Measurements from ENCODE around the gene SIRPB1.
"Not testable (repeated sequence)": the region's sequence is repeated elsewhere in the genome, so short reads cannot be mapped to it uniquely, and the experiment has no call there.

Gene SIRPB1

GRCh38 chr20:1636621-1637020 is 16.8 kb upstream of the SIRPB1 start:
- no peak for DNase-seq

DNA sequence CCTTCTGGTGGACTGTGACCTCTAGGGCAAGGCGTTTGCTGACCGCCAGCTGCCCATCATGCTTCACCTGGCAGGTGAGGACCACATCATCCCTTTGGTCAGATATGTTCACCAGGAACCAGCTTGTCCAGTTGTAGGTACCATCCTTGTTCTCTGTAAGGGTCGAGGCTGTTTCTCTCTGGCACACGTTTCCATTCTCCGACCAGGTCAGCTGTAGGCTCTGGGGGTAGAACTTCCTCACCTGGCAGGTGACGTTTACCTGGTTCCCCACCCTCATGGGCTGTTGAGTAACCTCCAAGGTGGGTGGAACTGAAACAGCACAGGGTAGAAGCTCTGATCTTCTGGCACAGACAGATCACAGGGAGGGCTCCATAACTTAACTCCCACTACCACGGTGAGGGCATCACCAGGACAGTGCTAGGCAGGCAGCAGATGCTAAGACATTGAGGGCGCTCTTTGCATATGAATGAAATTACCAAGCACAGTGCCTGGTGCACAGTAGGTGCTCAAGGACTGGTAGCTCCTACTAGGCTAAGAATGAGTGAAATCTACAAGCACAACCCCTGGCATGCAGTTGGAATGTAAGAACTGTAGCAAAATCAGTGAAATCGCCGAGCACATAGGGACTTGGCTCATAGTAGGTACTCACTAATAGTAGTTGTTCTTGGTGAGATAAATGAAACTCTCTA is 15.6 kb upstream of the SIRPB1 start:
- DNase-seq = no peak

DNA sequence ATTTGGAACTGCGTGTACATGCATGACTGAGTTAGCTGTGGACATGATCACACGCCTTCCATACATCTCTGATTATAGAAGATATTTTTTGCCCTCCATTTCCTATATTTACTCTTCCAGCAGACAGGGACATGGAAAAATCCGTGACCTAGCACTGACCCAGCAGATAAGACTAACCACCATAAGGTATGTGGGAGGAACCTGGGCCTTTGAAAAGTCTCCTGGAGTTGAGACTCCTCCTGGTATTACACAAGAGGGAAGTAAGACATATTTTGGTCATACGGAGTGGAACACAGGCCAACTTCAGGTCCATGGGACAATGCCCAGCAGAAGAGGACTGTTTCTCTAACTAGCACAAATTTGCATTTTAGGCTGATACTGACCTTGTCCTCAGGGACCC is 13.7 kb upstream of the SIRPB1 start:
- DNase-seq = no peak

- DNase-seq = no peak
Measured at GRCh38 chr20:1632178-1632577, 12.4 kb upstream of the SIRPB1 start.

DNA sequence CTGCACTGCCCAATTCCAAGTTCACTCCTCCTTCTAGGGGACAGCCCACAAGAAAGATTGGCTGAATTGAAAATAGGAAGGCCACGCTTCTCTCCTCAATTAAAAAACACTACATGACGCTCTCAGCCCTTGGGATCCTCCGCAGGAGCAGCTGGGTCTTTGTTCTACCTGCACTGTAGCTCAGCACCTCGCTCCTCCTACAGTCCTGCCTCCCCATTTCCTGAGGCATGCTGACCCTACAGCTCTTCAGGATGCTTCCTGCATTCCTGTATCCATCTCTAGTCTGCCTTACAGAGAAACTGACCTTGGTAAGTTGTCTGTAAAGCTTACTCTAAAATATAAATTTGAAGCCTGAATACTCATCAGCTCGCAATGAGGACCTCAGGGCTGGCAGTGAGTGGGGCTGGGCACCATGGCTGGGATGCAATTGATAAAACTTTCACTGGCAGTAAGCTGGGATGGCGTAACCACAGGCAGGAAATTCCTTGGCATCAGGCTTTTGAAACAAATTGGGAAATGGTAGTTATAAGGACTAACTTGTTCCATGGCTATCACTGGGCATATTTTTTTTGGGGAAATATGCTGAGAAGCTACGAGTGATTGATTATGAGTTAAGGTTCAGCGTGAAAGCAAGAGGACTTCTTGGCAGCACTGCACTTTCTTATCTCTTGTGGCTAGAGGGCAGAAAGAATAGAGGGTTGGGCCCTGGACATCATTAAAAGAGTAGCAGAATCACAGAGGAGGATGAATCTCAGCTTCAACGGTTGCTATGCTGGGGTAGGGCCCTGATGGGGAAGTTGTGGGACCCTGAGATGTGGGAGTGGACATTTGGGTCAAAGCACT is 11.7 kb upstream of the SIRPB1 start:
- no peak for DNase-seq

DNA sequence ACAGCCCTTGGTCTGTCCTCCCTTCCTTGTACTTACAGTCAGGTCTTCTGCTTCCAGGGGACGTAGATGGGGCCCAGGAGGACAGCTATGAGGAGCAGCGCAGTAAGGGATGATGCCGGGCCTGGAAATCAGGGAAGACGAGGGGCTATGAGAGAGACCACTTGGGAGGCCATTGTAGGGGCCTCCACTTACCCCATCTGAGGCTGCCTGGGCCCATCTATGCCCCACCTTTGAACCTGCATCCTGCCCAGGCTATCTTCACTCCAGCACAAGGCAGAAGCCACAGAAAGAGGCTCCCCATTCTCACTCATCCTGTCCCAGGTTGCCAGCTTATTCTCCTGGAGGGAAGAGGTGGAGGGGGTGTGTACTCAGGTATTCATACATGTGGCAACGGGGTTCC is 10.4 kb upstream of the SIRPB1 start:
- no peak for DNase-seq

DNA sequence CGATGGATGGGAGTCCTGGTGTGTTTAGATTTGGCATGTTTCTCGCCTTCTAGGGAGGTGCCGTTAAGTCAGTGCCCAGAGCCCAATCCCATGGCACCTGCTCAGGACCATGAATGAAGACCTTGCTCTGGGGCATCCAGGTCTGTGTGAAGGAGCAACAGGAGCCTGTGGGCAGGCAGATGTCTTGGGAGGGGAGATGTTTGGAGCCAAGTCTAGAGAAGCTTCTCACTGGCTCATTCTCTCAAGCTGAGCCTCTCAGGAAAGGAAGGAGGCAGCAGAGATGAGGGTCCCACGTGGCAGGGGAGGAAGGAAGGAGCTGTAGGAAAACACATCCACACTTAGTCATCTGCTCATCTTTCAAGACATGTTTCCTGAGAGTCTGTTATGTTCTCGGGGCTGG is 9.5 kb upstream of the SIRPB1 start:
- no peak for DNase-seq

DNA sequence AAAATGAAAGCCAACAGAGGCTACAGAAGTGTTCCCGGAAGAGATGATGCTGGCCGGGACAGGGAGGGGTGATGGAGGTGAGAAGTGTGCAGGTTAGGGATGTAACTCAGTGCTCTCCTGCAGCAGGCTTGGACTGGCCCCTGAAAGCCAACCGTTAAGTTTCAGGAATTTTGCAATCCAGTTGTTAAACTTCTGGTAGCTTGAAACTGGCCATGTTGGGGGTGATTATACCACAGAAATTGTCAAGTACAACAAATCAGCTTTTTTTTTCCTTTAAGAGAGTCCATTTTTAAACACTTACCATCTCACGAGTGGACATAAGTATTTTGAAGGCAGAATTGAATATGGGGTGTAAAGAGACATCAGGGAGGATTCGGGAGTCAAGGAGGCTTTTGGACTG is 8.8 kb upstream of the SIRPB1 start:
- DNase-seq = no peak

- no peak for DNase-seq
Measured at GRCh38 chr20:1627200-1627550, 7.4 kb upstream of the SIRPB1 start.

DNA sequence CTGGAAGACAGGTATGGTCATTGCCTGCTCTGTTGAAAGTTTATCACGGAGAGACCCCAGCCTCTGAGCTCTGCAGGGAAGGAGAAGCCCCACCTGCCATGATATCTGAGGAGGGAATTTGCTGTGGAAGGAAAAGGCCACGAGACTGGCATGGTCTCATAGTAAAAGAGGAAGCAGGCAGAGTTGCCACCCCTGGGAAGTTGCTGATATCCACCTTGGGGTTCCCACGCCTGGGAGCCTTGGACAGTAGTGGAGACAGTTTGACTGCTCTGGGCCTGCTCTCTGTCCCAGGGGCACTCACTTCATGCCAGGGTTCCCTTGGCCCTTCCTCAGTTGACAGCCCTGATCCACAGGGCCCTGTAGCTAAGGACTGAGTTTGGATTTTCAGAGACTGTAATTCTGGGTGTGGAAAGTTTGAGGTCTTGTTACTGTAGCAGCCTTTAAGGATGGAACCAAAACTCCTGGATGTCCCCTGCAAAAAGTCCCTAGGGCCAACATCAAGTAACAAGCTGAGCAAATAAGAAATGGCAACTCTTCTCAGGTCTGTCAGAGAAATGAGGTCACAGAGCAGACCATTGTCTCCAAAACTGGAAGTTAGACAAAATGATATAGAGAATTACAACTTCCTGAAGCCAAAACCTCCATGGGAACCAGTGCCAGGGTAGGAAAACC is 6.9 kb upstream of the SIRPB1 start:
- DNase-seq = no peak

DNA sequence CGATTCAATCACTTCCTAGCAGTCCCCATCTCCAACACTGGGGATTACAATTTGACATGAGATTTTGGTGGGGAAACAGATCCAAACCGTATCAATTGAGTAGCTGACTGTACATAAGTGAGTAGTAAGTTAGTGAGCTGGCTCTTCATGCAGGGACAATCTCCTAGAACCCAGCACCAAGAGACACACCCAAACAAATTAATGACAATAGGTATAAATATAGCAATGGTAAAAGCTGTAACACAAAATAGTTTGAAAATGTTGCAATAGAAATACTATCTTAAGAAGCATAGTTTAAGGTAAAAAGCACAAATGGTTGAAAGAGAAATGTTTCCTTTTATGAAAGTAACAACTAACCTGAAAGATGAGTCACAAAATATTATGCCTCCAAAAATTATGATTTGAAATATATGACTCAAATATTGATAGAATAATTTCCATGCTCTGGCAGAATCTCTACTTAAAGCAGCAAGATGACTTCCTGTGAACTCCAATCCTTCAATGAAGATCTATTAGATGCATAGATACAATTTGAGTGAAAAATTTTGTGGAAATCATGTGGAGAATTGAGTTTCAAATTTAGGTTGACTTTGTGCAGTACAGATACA is 5.4 kb upstream of the SIRPB1 start:
- DNase-seq = no peak

- DNase-seq = no peak
Measured at GRCh38 chr20:1623501-1624205, 3.8 kb upstream of the SIRPB1 start.

- DNase-seq = no peak
Measured at GRCh38 chr20:1622450-1622849, 2.6 kb upstream of the SIRPB1 start.

DNA sequence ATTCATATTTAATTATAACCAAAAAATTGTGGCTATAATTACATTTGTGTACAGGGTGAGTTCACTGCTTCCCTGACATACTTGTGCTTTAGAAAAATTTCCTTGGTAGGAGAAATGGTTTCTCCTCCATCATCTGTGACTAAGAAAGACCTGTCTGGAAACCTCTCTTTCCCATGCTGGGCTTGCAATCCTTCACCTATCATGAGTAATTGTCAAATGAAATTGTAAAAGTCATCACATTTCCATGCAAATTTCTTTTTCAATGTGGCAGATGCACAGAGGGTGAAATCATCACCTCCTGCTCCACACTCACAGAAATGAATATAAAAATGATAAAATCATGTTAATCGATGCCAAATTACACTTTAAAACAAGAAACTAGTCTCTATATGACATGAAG is 1.5 kb upstream of the SIRPB1 start:
- no peak for DNase-seq

GRCh38 chr20:1618954-1619540 is 762 bp downstream of the SIRPB1 start:
- no peak for DNase-seq

DNA sequence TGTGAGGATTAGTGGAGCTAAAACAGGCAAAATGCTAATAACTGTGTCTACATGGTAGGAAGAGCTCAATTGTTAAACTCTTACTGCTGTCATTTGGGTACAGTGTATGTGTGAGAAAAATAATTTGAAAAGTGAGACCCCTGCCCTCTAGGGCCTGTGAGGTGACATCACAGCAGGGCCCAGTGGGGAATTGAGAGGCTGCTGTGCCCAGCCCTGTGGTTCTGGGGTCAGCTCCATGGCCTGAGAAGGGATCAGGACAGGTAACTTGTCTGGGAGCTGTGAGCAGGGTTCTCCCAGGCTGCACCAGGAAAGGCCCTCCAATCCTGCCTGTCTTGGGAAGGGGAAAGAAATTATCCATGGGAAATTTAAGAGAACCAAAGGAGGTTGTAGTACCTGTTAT is 1.3 kb downstream of the SIRPB1 start:
- no peak for DNase-seq

GRCh38 chr20:1616858-1617434 is 2.9 kb downstream of the SIRPB1 start:
- no peak for DNase-seq

GRCh38 chr20:1610404-1610803 is 9.4 kb downstream of the SIRPB1 start:
- DNase-seq = not testable (repeated sequence)

GRCh38 chr20:1608678-1609347 is 11.0 kb downstream of the SIRPB1 start:
- DNase-seq = not testable (repeated sequence)

DNA sequence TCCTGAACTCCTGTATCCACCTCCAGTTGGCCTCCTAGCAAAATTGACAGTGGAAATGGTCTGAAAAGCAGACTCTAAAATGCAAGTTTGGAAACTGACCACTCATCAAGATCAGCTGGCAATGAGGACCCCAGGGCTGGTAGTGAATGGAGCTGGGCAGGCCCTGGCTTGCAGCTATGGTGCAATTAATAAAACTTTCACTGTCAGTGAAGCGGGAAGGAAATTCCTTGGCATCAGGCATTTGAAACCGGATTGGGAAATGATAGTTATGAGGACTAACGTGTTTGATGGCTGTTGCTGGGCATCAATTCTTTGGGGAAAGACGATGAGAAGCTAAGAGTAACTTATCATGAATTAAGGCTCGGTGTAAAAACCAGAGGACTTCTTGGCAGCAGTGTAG is 19.1 kb downstream of the SIRPB1 start:
- no peak for DNase-seq

- no peak for DNase-seq
Measured at GRCh38 chr20:1595333-1595732, 24.5 kb downstream of the SIRPB1 start.
